Stomach (tissue), 9 donors: Measurements from ENCODE around the gene KRT80. TPM values are rescaled to one million over a fixed set of nuclear protein-coding genes. Genes with fewer than 3 reads are reported as not detected.

Experiments
- DNase-seq, 2 donors: peaks; one replicate each; pipeline versions ENCODE4 v3.0.0 to v3.0.0-alpha.2; 2013 to 2019
- H3K27ac ChIP-seq, 5 donors: fragments of 200-600 bp in 4 of 5; sonication (generic) in 4 of 5; one replicate each; pipeline ENCODE4 v1.5.1; 2013 to 2019; ENCODE audit warnings: mild to moderate bottlenecking in 1 of 5, moderate library complexity in 1 of 5
- H3K27me3 ChIP-seq, 3 donors: fragments of 200-600 bp; sonication (generic); one replicate each; pipeline ENCODE4 v1.5.1; 2017 to 2019; ENCODE audit warnings: mixed run types in 1 of 3
- H3K36me3 ChIP-seq, 4 donors: fragments of 200-600 bp; sonication (generic); 1 replicate in 3 of 4; 2 replicates in 1 of 4; pipeline ENCODE4 v1.5.1; 2016 to 2019
- H3K4me1 ChIP-seq, 4 donors: fragments of 200-600 bp; sonication (generic); one replicate each; pipeline ENCODE4 v1.5.1; 2016 to 2019
- H3K4me3 ChIP-seq, 4 donors: fragments of 200-600 bp; sonication (generic) in 3 of 4; one replicate each; pipeline ENCODE4 v1.5.1; 2016 to 2019; ENCODE audit warnings: mild to moderate bottlenecking in 1 of 4
- H3K9me3 ChIP-seq, 4 donors: fragments of 200-600 bp; sonication (generic); one replicate each; pipeline ENCODE4 v1.5.1; 2016 to 2019
- CTCF ChIP-seq, 7 experiments: fragments of 450-650 bp in 4 of 7; fragments of 200-600 bp in 3 of 7; sonication (generic) in 3 of 7; IDR thresholded peaks; one replicate each; pipeline ENCODE4 v1.5.1; 2016 to 2019; ENCODE audit warnings: antibody characterized with exemption in 7 of 7, control low read depth in 2 of 7, mild to moderate bottlenecking in 1 of 7
- EP300 ChIP-seq: sonication (generic); formaldehyde crosslinking; IDR thresholded peaks from one replicate; pipeline ENCODE4 v1.6.1; 2017; ENCODE audit warnings: antibody characterized with exemption
- POLR2A ChIP-seq, 4 donors: fragments of 450-650 bp; IDR thresholded peaks; one replicate each; pipeline ENCODE4 v1.6.1; 2016; ENCODE audit warnings: antibody characterized with exemption in 4 of 4, control low read depth in 2 of 4, mild to moderate bottlenecking in 1 of 4, moderate library complexity in 1 of 4
- POLR2AphosphoS5 ChIP-seq, 3 donors: sonication (generic); formaldehyde crosslinking; IDR thresholded peaks; one replicate each; pipeline ENCODE4 v1.6.1; 2016; ENCODE audit warnings: antibody characterized with exemption in 3 of 3
- WGBS, 5 donors: extraction: QIAGEN DNeasy Blood & Tissue Kit in 3 of 5; methylation state at CpG; one replicate each; pipeline versions ENCODE4 v1.1.5 to v1.1.7; 2013 to 2018; 5-methylcytosine and 5-hydroxymethylcytosine counted together
- intact Hi-C: fragments of 100-400 bp; cut with DNase I; formaldehyde crosslinking; loops from one replicate; pipeline ENCODE4 v1.15.1; 2023; ENCODE audit warnings: low total_unique reads
- polyA plus RNA-seq, 3 donors: library from polyadenylated mRNA; stranded (reverse); fragments of 200-250 nt; gene quantifications; one replicate each; pipeline ENCODE4 v1.2.3, GENCODE V29; 2013
- total RNA-seq, 5 donors: library from RNA; depleted of rRNA; stranded (reverse); fragments of >200 nt; gene quantifications; one replicate each; pipeline versions ENCODE4 v1.1.0 to v1.2.3, GENCODE V29; 2014 to 2016
- donor health status: healthy with polysubstance abuse.
- donor health status: Bipolar disorder and iron deficiency.
- donor health status: healthy.

KRT80 gene
- total and polyA plus RNA-seq, 8 donors: 0.29 to 3.7 (median 0.45) TPM; not detected in 3

DNA sequence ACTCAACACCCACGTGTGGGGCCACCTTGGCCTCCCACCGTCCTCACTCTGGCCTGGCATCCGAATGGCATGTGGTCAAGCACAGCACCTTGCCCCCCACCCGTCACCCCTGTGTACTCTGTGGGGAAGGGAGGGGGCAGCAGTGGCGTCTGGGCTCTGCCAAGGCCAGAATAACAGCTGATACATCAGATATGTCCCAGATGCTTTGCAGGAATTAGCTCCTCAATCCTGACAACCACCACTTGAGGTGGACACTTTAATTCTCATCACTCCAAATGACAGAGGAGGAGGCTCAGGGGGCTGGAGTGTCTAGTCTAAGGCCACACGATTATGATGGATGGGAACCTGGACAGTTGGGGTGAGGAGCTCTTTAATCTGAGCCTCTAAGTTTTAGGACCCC, 1.7 kb upstream of the KRT80 start:
- Histone ChIP-seq H3K27me3 (no peaks in the 10 kb centered on the region), H3K36me3 (no peaks in the 10 kb centered on the region), H3K27ac (peak overlapping the region in 1 of 5 donors; percentile 76), H3K4me3 (no peak overlapping the region), H3K4me1 (peaks cover 23 to 50% (median 33%) of the 10 kb centered on the region in 4 donors), H3K9me3 (no peaks in the 10 kb centered on the region)
- intact Hi-C loops: no loop called here
- no peak for DNase-seq
- TF ChIP-seq POLR2AphosphoS5 (IDR thresholded peaks at IDR 0.05) (no peak), POLR2A (IDR thresholded peaks at IDR 0.05) (no peak), EP300 (no peak), CTCF (IDR thresholded peaks at IDR 0.05) (no peak)
- 65 to 83% (median 72%) methylated on average over 3 to 6 of the region's 6 CpGs for WGBS, 5 donors

DNA sequence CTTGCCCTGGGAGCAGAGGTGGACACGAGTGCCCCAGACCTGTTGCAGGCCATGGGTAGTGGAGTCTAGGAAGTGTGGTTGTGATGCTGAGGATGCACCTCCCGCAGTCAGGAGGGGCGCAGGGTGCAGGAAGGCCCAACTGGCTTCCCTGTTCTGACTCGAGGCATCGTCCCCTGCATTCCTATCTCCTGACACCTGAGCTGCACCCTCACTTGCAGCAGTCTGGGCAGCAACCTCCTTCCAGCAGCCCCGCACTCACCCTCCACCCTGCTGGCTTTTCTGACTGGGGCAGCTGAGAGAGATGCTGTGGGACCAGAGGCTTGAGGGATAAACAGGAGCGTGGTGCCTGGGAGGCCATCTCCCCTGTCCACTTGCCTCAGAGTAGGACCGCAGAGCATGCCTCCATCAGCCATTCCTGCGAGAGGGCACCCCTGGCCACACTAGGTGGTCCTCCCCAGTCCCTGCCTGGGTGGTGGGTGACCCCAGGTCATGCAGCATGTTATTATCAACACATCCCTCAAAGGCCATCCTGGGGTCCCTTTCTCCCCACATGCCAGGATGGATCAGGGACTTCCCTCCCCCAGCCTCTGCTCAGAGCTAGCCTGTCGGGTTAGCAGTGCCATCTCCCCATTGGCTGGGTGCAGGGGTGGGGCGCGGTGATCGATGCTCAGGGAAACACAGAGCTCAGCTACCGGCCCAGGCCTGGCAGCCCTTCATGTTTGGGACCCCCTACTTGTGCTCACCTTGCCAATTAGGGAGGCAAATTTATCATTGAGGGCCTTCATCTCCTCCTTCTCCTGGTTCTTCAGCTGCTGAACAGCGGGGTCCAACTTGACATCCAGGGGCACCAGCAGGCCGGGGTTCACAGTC, 719 bp downstream of the KRT80 start:
- H3K27ac ChIP-seq: peak overlapping the region in 3 of 5 donors; percentile 56 to 76 (median 75)

GRCh38 chr12:52189376-52190174, 2.2 kb downstream of the KRT80 start:
- WGBS, 5 donors: 23 to 55% (median 29%) methylated on average over 3 of the region's 3 CpGs
- intact Hi-C loops: no loop called here

More for the DNA sequence above, 719 bp downstream of the KRT80 start:
- Histone ChIP-seq H3K36me3 (no peaks in the 10 kb centered on the region), H3K9me3 (no peaks in the 10 kb centered on the region), H3K4me3 (no peak overlapping the region), H3K4me1 (peaks cover 14 to 56% (median 30%) of the 10 kb centered on the region in 4 donors), H3K27me3 (no peaks in the 10 kb centered on the region)
- WGBS, 5 donors: 71 to 86% (median 78%) methylated on average over 8 to 16 of the region's 16 CpGs
- DNase-seq: no peak
- intact Hi-C loops: no loop called here
- TF ChIP-seq POLR2AphosphoS5 (IDR thresholded peaks at IDR 0.05) (no peak), CTCF (IDR thresholded peaks at IDR 0.05) (no peak), EP300 (no peak), POLR2A (IDR thresholded peaks at IDR 0.05) (no peak)

More at GRCh38 chr12:52189376-52190174, 2.2 kb downstream of the KRT80 start:
- Histone ChIP-seq H3K9me3 (no peaks in the 10 kb centered on the region), H3K27me3 (no peaks in the 10 kb centered on the region), H3K4me3 (no peak overlapping the region), H3K36me3 (no peaks in the 10 kb centered on the region), H3K27ac (no peak overlapping the region), H3K4me1 (peaks cover 14 to 69% (median 30%) of the 10 kb centered on the region in 4 donors)
- DNase-seq: no peak
- TF ChIP-seq POLR2A (IDR thresholded peaks at IDR 0.05) (no peak), EP300 (no peak), CTCF (IDR thresholded peaks at IDR 0.05) (no peak), POLR2AphosphoS5 (IDR thresholded peaks at IDR 0.05) (no peak)
